B cell (primary cell): ENCODE results near the gene MELK.

ENCODE experiments used
- CTCF ChIP-seq: fragments of 200-600 bp; IDR thresholded peaks from one replicate; pipeline ENCODE4 v1.8.0; 2022; ENCODE audit warnings: antibody characterized with exemption, mild to moderate bottlenecking
- EZH2 ChIP-seq: IDR thresholded peaks from 2 replicates; pipeline ENCODE4 v1.6.1; 2012; ENCODE audit warnings: borderline replicate concordance, low read depth, mild to moderate bottlenecking, moderate library complexity, low read length; ENCODE audit not compliant: insufficient read depth, poor library complexity, severe bottlenecking

- TF ChIP-seq CTCF (no peak), EZH2 (no peak)
Observed at GRCh38 chr9:36698984-36699383, 126.3 kb downstream of the MELK start.
